Activated T-helper 2 cell treated with anti-CD3 and anti-CD28 coated beads, Interferon-gamma antibody, Interleukin-2, Interleukin-4, amounts not matched to agents 10 μg/mL and 5 μg/mL and 100 μg/mL, durations not matched to agents 14 hours and 24 hours and 36 hours (primary cell): ENCODE results near the gene NELL1. TPM values are rescaled to one million over a fixed set of nuclear protein-coding genes. Genes with fewer than 3 reads are reported as not detected.
"Not testable (repeated sequence)": the region's sequence is repeated elsewhere in the genome, so short reads cannot be mapped to it uniquely, and the experiment has no call there.

ENCODE experiments used
- DNase-seq: peaks from one replicate; pipeline ENCODE4 v3.0.0; 2021; ENCODE audit warnings: low spot score
- H3K27ac Mint-ChIP-seq: one replicate; pipeline ENCODE4 v1.8.0; 2021; ENCODE audit warnings: mixed read lengths
- H3K27me3 Mint-ChIP-seq: one replicate; pipeline ENCODE4 v1.8.0; 2021; ENCODE audit warnings: low read depth, mixed read lengths
- H3K36me3 Mint-ChIP-seq: one replicate; pipeline ENCODE4 v1.8.0; 2021; ENCODE audit warnings: low read depth, mixed read lengths
- H3K4me1 Mint-ChIP-seq: one replicate; pipeline ENCODE4 v1.8.0; 2021; ENCODE audit warnings: low read depth, mixed read lengths
- H3K4me3 Mint-ChIP-seq: one replicate; pipeline ENCODE4 v1.8.0; 2021; ENCODE audit warnings: low read depth, mild to moderate bottlenecking, moderate library complexity, mixed read lengths
- H3K9me3 Mint-ChIP-seq: one replicate; pipeline ENCODE4 v1.8.0; 2021; ENCODE audit warnings: mixed read lengths
- intact Hi-C: fragments of 100-400 bp; cut with micrococcal nuclease; formaldehyde crosslinking; loops from one replicate; pipeline ENCODE4 v1.15.1; 2023
- total RNA-seq: library from RNA; stranded (reverse); gene quantifications from 2 replicates; pipeline ENCODE4 v1.2.3, GENCODE V29; 2022

Gene NELL1
- total RNA-seq, 1 donor from 2014 or later: 0.07 TPM

DNA sequence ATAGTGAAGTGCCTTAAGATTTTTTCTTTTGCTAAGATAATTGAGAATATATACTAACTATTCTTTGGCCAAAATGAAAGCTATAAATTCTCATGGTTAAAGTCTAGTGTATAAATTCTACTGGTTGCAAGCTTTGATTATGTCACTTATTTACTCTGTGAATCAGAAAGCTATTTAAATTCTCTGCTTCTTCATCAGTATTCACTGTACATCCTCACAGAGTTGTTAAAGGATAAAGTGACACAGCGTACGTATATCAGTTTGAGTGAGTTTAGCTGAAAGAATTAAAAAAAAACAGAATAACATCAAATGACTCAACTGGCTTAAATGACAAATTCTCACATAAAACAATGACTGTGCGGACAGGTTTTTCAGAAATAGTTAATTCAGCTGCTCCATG lies 453.1 kb downstream of the NELL1 start:
- no peak for DNase-seq
- H3K4me3 Mint-ChIP-seq: no peak overlapping the region
- intact Hi-C loops: no loop called here
- no peaks in the 10 kb centered on the region for H3K9me3 Mint-ChIP-seq
- H3K27me3 Mint-ChIP-seq: no peaks in the 10 kb centered on the region
- H3K4me1 Mint-ChIP-seq: no peaks in the 10 kb centered on the region
- no peaks in the 10 kb centered on the region for H3K36me3 Mint-ChIP-seq
- H3K27ac Mint-ChIP-seq: no peak overlapping the region

DNA sequence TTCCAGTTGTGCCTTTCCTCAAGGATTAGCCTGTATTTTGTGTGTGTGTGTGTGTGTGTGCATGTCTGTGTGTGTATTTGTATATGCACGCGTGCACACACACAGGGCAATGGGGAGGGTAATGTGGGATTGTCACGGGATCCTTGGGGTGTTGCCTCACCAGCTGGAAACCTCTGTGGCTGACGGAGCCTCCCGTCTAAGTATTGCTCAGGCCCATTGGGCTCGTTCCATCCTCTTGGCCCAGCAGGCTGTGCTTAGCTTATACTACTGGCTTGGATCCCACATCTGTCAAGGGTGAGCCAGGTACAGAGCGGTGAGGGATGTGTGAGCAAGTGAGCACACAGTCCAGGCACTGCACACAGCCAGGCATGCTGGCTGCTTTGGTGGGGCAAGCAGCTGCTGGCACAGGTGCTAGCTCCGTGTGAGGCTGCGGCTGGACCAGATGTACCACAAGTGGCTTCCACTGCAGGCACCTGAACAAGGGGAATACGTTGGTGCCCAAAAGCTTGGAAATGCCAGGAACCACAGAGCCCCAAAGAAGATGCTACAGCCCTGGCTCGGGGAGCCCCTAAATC lies 462.8 kb downstream of the NELL1 start:
- no peak for DNase-seq
- H3K4me3 Mint-ChIP-seq: no peak overlapping the region
- H3K27me3 Mint-ChIP-seq: no peaks in the 10 kb centered on the region
- no peaks in the 10 kb centered on the region for H3K9me3 Mint-ChIP-seq
- no peaks in the 10 kb centered on the region for H3K4me1 Mint-ChIP-seq
- intact Hi-C loops: no loop called here
- no peak overlapping the region for H3K27ac Mint-ChIP-seq
- no peaks in the 10 kb centered on the region for H3K36me3 Mint-ChIP-seq

DNA sequence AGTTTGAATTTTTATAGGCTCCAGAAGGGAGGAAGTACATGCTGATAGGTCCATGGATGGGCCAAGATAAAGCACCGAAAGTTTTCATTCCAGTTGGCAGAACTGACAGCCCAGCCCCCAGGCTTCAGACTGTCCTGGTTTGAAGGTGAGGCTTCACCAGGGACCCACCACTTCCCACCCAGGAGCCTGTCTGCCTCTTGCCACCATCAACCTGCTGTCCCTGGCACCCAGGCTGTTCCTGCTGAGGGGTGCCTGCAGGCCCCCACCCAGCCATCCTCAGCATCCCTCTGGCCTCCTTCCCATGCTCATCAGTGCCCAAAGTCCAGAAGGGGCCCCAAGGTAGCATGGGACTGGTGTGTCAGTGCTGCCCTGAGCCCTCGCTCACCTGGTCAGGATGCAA lies 463.9 kb downstream of the NELL1 start:
- no peaks in the 10 kb centered on the region for H3K36me3 Mint-ChIP-seq
- H3K27me3 Mint-ChIP-seq: no peaks in the 10 kb centered on the region
- no peak for DNase-seq
- H3K4me3 Mint-ChIP-seq: no peak overlapping the region
- H3K27ac Mint-ChIP-seq: no peak overlapping the region
- H3K9me3 Mint-ChIP-seq: no peaks in the 10 kb centered on the region
- intact Hi-C loops: no loop called here
- H3K4me1 Mint-ChIP-seq: no peaks in the 10 kb centered on the region

DNA sequence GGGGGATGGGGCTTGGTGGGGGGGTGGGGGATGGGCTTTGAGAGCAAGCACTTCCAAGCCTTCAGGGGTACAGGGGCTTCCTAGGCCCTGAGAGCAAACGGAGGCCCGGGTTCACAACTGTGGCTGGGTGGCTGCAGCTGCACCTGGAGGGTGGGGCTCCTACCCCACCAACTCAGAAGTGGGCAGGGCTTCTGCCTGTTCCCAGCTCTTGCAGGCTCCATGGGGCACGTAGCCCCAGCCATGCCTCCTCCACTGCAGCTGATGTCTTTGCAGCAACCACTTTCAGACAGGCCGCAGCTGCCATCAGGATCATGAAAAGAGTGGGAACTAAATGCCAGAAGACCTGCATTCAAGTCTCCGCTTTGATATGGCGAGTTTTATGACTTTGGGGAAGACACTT lies 464.3 kb downstream of the NELL1 start:
- DNase-seq: no peak
- Mint-ChIP-seq H3K27ac (no peak overlapping the region), H3K4me3 (no peak overlapping the region), H3K4me1 (no peaks in the 10 kb centered on the region), H3K9me3 (no peaks in the 10 kb centered on the region), H3K36me3 (no peaks in the 10 kb centered on the region), H3K27me3 (no peaks in the 10 kb centered on the region)
- intact Hi-C loops: no loop called here

DNA sequence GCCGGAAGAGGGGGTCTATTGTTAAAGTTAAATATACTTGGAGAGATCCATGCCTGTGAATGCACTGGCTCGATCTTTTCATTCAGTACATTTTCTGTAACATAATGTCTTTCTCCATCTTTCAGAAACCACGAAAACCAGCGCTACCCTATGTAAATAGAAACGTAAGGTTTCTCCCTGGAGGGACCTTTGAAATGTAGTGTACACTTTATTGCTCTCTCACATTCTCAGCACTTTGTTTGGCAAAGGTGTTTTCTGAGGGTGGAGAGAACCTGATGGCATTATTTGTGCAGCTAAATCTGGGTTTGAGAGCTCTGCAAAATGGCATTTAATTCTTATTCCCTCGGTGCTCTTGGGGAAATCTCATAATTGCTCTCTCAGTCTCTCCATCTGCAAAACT lies 468.4 kb downstream of the NELL1 start:
- H3K9me3 Mint-ChIP-seq: no peaks in the 10 kb centered on the region

DNA sequence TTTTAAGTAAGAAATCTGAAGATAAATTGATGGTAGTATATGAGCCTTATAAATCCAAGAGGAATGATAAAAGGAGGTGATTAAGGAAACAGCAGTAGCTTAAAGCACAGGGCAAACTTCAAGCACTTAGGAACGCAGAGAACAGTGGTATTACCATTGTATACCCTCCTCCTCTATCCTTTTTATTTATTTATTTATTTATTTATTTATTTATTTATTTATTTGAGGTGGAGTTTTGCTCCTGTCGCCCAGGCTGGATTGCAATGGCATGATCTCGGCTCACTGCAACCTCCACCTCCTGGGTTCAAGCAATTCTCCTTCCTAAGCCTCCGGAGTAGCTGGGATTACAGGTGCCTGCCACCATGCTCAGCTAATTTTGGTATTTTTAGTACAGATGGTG lies 472.2 kb downstream of the NELL1 start:
- intact Hi-C loops, DNase-seq, H3K27me3 Mint-ChIP-seq, H3K36me3 Mint-ChIP-seq, H3K4me1 Mint-ChIP-seq, H3K4me3 Mint-ChIP-seq, H3K9me3 Mint-ChIP-seq, H3K27ac Mint-ChIP-seq: not testable (repeated sequence)

More for the DNA sequence above, 468.4 kb downstream of the NELL1 start:
- Mint-ChIP-seq H3K27ac (no peak overlapping the region), H3K27me3 (no peaks in the 10 kb centered on the region), H3K4me3 (no peak overlapping the region), H3K4me1 (no peaks in the 10 kb centered on the region), H3K36me3 (no peaks in the 10 kb centered on the region)
- no peak for DNase-seq
- intact Hi-C loops: no loop called here

DNA sequence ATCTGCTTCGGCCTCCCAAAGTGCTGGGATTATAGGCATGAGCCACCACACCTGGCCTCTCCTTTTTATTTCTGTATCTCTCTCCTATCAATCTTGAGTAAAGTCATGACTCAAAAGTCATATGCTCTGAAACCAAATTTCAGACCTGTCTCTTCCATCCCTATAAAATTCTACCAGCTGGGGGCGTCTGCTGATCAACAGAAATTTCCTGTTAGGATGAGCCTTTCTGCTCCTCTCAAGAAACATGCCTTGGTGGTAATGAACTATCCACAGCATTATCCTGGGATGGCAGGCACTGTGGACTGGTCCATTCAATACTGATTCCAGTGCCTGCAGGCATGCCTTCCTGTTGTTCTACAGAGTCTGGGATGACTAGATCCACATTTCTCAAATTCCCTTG lies 472.6 kb downstream of the NELL1 start:
- H3K9me3 Mint-ChIP-seq: peaks cover 9% of the 10 kb centered on the region
- no peaks in the 10 kb centered on the region for H3K4me1 Mint-ChIP-seq
- intact Hi-C loops: no loop called here
- DNase-seq: no peak
- no peak overlapping the region for H3K27ac Mint-ChIP-seq
- H3K4me3 Mint-ChIP-seq: no peak overlapping the region
- no peaks in the 10 kb centered on the region for H3K36me3 Mint-ChIP-seq
- no peaks in the 10 kb centered on the region for H3K27me3 Mint-ChIP-seq

DNA sequence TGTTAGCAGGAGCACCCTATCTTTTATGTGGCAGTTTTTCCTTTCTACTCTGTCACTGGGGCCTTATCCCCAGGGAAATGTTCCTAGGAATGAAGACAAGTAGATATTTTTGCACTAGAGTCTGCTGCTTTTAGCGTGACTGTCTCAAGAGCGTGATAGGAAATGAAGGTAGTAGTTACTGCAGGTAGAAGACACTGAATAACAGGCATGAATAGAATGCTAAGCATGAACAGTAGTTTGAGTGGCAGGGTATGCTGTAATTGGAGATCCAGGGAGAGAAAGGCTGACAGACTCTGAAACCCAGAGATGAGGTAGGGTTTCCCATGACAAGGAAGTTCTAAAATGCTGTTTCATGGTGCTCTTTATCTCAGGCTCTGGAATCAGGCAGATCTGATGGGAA lies 475.1 kb downstream of the NELL1 start:
- DNase-seq: no peak
- no peak overlapping the region for H3K4me3 Mint-ChIP-seq
- H3K27ac Mint-ChIP-seq: no peak overlapping the region
- H3K36me3 Mint-ChIP-seq: no peaks in the 10 kb centered on the region
- no peaks in the 10 kb centered on the region for H3K4me1 Mint-ChIP-seq
- no peaks in the 10 kb centered on the region for H3K27me3 Mint-ChIP-seq
- intact Hi-C loops: no loop called here
- H3K9me3 Mint-ChIP-seq: peaks cover 9% of the 10 kb centered on the region

DNA sequence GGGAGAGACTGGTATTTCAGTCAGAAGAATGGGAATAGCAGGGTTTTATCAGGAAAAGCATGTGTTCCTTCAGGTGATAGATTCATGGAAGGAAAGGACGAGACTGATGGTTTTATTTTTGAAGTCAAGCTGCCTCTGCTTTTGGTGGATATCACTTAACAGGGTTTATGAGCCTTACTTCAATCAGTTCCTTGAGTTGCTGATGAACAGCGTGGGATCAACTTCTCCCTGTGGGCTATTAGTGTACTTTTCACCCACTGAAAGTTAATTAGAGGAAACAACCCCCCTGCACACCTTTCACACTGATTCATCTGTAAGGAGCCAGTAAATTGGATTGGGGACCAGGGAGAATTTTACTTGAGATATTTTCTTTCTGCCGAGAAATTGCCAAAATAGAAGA lies 479.0 kb downstream of the NELL1 start:
- intact Hi-C loops: no loop called here
- no peak for DNase-seq
- Mint-ChIP-seq H3K27me3 (no peaks in the 10 kb centered on the region), H3K9me3 (peaks cover 5% of the 10 kb centered on the region), H3K4me1 (no peaks in the 10 kb centered on the region), H3K36me3 (no peaks in the 10 kb centered on the region), H3K4me3 (no peak overlapping the region), H3K27ac (no peak overlapping the region)

DNA sequence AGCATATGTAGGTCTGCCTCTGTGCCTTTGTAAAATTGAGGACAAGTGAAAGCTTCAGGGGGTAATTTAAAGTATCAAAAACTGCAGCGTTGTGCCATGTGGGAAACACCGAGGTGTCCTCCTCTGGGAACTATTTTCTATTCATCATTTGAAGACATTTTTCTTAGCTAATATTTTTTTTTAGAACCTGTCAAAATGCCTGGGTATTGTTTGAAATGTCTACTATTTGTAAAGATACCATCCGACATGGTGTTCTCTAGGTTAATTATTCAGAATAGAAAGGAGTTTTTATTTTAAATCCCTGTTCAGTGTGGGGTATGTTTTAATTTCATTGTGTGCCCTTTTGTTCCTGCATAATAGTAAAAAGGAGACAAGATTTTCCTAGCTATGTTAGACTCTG lies 490.8 kb downstream of the NELL1 start:
- H3K4me3 Mint-ChIP-seq: no peak overlapping the region
- H3K27ac Mint-ChIP-seq: no peak overlapping the region
- intact Hi-C loops: no loop called here
- DNase-seq: no peak
- peaks cover 4% of the 10 kb centered on the region for H3K9me3 Mint-ChIP-seq
- no peaks in the 10 kb centered on the region for H3K36me3 Mint-ChIP-seq
- H3K4me1 Mint-ChIP-seq: no peaks in the 10 kb centered on the region
- no peaks in the 10 kb centered on the region for H3K27me3 Mint-ChIP-seq

DNA sequence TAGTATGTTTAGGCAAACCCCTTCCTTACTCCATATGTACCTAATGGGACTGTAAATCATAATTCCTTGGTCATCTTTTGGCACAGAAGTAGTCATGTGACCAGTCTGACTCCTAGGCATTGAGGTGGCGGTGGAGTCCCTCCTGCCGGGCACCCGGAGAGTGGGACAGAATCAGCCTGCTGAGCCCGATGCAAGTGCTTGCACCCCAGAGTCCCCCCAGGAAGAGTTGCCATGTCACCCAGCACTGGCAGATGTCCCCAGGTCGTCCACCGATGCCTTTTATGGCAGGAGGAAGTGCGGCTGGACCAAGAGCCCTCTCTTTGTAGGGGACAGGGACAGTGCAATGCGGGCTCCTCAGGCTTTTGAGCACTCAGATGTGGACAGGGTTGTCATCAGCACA lies 500.3 kb downstream of the NELL1 start:
- no peaks in the 10 kb centered on the region for H3K4me1 Mint-ChIP-seq
- H3K27me3 Mint-ChIP-seq: no peaks in the 10 kb centered on the region
- intact Hi-C loops: no loop called here
- H3K9me3 Mint-ChIP-seq: peaks cover 7% of the 10 kb centered on the region
- no peak for DNase-seq
- no peaks in the 10 kb centered on the region for H3K36me3 Mint-ChIP-seq
- H3K27ac Mint-ChIP-seq: no peak overlapping the region
- H3K4me3 Mint-ChIP-seq: no peak overlapping the region

DNA sequence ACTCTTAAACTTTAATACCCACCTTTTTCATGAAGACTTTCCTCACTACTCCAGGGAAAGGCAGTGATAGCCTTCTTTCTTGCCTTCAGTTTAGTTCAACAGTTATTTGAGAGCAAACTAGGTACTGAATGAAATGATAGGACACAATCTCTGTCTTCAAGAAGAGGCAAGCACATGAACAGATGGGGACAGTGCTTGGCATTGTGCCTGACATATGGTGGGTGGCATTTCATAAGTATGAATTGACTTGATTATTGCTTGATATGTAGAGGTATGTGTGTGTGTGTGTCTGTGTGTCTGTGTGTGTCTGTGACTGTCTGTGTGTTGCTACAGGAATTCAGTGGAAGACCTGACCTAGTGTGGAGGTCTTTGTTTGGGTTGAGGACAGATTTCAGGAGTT lies 504.1 kb downstream of the NELL1 start:
- no peak overlapping the region for H3K4me3 Mint-ChIP-seq
- intact Hi-C loops: no loop called here
- no peak overlapping the region for H3K27ac Mint-ChIP-seq
- H3K36me3 Mint-ChIP-seq: no peaks in the 10 kb centered on the region
- H3K9me3 Mint-ChIP-seq: peaks cover 3% of the 10 kb centered on the region
- H3K4me1 Mint-ChIP-seq: no peaks in the 10 kb centered on the region
- H3K27me3 Mint-ChIP-seq: no peaks in the 10 kb centered on the region
- no peak for DNase-seq

DNA sequence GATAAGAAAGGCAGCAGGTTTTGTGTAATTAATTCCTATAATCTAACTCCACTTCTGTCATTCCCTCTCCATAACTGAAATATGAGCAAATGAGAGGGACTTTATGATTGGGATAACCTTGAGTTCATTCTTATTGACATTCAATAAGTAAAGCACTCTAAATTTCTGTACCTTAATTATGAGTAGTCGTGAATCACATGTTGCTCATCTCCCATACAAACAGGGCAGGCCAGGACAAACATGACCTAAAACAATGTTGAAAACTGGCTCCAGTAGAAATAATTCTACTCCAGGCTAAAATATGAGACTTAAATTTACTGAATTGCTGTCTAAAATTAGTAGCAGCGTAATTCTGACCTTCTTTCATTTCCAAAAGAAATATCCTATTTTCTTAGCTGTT lies 505.4 kb downstream of the NELL1 start:
- Mint-ChIP-seq H3K36me3 (no peaks in the 10 kb centered on the region), H3K4me3 (no peak overlapping the region), H3K27ac (no peak overlapping the region), H3K4me1 (no peaks in the 10 kb centered on the region), H3K9me3 (peaks cover 3% of the 10 kb centered on the region), H3K27me3 (no peaks in the 10 kb centered on the region)
- intact Hi-C loops: no loop called here
- DNase-seq: no peak

DNA sequence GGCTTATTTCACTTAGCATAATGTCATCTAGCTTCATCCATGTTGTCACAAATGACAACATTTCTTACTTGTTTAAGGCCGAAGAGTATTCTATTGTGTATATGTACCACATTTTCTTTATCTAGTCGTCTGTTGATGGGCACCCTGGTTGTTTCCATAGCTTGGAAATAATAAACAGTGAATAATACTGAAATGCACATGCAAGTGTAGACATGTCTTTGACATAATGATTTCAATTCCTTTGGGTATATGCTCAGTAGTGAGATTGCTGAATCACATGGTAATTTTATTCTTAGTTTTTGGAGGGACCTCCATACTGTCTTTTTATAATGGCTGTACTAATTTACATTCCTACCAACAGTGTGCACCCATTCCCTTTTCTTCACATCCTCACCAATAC lies 508.0 kb downstream of the NELL1 start:
- H3K9me3 Mint-ChIP-seq: peaks cover 3% of the 10 kb centered on the region
- DNase-seq: no peak
- intact Hi-C loops: no loop called here
- H3K27me3 Mint-ChIP-seq: no peaks in the 10 kb centered on the region
- no peaks in the 10 kb centered on the region for H3K4me1 Mint-ChIP-seq
- no peak overlapping the region for H3K4me3 Mint-ChIP-seq
- no peak overlapping the region for H3K27ac Mint-ChIP-seq
- H3K36me3 Mint-ChIP-seq: no peaks in the 10 kb centered on the region
